NCI-H524 (cell line): ENCODE measurements around the gene CD81.
A peak's percentile ranks its signal among the peaks of the same experiment; 100 is the strongest.

Experiments used
- DNase-seq, 2 experiments: peaks; one replicate each; lab custom pipeline; 2025; lab: John Stamatoyannopoulos, UW

CD81 gene

DNA sequence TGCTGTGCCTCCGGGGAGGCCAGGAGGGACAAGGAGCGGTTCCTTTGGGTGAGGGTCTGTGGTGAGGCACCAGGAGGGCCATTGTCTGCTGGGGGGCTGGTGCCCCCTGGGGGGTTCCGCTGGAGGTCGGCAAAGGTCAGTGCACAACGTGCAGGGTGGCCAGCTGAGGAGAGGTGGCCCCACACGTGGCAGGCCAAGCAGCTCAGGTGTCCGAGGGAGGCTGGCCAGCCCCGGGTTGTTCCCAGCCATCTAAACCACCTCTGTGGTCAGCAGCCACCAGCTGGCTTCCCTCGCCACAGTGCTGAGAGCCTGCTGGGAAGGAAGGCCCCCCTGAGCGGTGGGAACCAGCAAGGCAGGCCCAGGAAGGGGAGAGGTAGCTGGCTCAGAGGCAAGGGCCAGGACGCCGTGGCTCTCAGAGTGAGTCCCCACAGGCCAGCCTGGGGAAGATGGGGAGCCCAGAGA is 27.7 kb downstream of the CD81 start:
- DNase-seq, result no peak

- DNase-seq, result no peak
These were observed 29.3 kb downstream of the CD81 start for GRCh38 chr11:2406451-2406850.

DNA sequence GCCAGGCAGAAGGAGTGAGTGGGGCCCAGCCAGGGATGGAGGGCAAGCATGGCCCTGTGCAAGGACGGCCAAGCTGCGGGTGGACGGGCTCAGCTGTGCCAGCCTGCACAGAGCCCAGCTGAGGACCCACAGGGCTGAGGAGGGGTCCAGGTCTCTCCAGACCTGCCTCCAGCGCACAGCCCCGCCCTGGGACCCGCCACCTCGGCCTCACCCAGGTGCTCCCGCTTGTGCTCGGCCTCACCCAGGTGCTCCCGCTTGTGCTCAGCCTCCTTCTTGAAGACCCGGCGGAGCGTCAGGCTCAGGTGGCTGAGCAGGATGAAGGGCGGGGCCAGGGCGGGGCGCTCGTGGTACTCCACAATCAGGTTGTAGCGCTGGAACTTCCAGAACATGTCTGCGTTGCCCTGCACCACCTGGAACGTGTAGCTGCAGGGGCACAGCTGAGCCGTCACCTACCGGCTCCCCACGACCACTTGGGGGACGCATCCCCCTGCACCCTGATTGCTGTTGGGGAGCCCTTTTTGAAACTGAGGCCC is 29.8 kb downstream of the CD81 start:
- no peak for DNase-seq

GRCh38 chr11:2408671-2409070 is 31.6 kb downstream of the CD81 start:
- no peak for DNase-seq

DNA sequence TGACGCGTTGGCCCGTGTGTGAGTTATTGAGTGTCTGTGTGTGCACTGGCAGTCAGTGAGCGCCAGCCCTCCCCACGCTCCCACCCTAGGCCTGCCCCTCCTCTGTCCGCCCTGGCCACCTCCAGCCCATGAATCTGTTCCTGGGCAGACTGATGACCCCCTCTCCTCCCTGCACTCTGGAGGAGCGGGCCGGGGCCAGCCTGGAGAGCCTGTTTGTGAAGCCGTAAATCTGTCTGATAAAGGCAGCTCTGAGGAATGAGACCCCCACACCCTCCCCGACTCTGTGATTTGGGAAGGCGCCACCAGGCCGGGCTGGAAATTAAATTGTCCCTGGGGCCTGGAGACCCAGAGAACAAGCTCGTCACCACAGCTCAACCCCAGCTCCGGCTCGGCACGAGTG is 32.0 kb downstream of the CD81 start:
- DNase-seq, result no peak

GRCh38 chr11:2409611-2410468 is 32.7 kb downstream of the CD81 start:
- no peak for DNase-seq

DNA sequence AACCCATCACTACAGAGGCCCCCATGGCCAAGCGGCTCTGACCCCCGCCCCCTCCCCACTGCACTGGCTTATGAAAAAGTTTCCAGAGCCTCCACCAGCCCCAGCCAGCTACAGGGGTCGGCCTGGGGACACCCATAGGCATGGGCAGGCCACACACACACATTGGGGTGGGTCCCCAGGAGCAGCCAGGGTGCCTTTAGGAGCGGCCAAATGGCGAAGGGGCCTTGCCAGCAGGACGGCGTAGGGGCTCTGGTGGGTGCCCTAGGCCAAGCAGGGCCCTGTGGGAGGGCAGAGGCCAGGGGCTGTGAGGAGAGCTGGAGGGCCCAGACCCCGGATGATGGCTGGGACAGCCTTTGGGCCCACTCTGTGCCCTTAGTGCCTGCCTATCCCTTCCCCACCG is 33.5 kb downstream of the CD81 start:
- DNase-seq, result no peak

- DNase-seq, result no peak
These were observed 34.6 kb downstream of the CD81 start for GRCh38 chr11:2411446-2412305.

GRCh38 chr11:2412323-2412722 is 35.2 kb downstream of the CD81 start:
- no peak for DNase-seq

DNA sequence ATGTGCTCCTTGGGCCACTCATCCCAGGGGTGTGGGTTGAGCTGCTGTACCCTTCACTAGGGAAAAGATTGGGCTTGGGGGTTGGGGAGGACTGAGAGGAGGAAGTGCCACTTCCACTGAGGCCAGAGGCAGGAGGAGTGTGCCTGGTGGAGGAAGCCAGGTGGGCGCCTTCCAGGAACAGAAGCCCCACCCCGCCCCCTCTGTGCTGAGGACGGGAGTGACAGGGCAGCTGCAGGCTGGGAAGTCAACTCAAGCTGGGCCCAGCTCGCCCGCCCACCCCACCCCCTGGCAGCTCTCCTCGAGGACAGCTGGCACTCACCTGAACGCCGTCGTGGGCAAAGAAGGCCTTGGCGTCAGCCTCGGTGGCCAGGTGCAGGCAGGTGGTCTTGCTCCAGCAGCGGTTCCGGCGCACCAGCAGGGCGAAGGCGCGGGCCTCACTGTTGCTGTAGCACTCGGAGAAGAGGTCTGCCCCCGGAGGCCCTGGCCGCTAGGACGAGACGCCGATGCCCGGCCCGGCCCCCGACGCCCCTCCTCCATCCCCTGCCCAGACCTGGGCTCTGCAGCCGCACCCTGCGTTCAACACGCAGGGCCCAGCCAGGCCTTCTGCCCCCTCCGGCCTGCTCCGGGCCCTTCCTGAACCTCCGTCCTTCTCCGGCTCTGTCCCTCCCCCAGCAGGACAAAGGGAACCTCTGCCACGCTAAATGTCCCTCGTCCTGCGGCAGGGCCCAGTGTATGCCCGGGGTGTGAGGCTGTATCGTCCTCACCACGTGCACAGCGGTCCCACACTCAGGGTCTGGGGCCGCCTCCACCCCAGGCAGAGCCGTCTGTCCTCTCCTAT is 36.9 kb downstream of the CD81 start:
- DNase-seq, result no peak

DNA sequence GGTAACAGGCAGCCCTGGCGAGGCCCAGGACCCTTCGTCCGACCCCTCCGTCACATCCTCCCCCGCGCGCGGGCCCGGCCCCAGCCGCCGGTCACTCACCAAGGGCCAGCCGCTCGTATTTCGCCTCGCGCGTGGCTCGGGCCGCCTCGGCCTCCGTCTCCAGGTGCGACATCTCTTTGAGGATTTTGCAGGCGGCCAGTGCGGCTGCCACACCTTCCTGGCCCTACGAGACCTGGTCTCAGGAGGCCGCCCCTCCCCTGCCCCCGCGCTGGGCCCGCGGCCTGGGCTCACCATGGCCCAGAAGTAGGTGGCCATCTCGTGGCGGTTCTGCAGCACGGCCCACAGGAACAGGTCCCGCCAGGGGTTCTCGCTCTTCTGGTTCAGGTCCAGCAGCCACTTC is 37.5 kb downstream of the CD81 start:
- no peak for DNase-seq

DNA sequence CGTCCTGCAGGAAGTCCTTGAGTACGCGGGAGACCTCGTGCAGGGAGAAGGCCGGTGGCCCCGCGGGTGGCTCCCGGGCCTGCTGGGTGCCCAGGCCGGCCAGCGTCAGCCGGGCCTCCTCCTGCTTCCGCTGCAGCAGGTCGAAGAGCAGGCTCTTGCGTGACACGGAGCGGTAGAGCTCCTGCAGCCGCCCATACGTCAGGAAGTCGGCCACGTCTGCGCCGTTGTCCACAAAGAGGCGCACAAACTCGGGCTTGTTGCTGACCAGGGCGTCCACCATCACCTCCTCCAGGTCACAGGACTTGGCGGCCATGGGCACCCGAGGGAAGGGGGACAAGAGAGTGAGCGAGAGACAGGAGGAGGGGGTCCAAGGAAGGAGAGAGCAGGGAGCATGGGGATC is 38.1 kb downstream of the CD81 start:
- no peak for DNase-seq

DNA sequence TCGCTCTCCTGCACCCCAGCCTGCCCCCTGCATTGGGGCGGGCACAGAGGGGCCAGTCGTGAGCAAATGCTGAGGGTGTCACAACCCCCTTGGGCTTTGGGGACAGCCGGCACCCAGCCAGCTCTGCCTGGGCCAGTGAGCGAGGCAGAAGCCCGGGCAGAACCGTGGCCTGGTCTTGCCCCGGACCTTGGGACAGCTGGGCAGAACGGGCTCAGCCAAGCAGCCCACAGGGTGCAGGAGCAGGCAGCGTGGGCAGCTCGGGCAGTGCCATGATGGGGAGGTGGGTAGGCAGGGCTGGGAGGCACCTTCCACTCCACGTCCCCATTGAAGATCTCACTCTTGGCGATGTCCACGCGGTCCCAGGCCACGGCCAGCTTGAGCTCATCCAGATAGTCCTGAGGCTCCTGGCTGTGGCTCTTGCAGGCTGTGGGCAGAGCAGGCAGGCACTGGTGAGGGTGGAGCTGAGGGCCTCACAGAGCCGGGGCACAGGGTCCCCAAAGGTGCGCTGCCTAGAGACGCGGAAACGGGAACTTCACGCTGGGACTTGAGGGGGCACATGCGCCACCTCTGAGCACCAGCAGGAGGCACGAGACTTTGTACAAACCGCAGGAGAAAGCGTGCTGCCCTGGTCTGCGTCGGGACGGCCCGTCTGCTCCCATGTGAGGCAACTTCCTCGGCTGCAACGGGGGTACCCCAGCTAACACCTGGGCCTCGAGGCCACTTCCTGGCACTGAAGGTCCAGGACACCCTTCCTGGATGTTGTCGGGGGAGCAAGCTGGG is 38.7 kb downstream of the CD81 start:
- DNase-seq, result no peak

DNA sequence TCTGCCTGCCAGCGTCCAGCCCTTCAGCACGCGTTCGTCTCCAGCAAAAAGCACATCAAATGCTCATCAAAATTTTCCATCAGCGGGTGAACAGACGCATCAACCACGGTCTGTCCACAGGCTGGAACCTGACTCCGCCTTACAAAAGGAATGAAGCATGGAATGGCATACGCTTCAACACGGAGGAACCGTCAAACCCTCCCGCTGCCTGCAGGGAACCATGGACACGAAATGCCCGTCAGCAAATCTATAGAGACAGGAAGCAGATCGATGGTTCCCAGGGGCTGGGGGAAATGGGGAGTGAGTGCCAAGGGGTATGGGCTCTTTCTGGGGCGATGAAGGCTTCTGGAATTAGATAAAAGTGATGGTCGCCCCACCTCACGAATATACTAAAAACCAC is 39.7 kb downstream of the CD81 start:
- no peak for DNase-seq

DNA sequence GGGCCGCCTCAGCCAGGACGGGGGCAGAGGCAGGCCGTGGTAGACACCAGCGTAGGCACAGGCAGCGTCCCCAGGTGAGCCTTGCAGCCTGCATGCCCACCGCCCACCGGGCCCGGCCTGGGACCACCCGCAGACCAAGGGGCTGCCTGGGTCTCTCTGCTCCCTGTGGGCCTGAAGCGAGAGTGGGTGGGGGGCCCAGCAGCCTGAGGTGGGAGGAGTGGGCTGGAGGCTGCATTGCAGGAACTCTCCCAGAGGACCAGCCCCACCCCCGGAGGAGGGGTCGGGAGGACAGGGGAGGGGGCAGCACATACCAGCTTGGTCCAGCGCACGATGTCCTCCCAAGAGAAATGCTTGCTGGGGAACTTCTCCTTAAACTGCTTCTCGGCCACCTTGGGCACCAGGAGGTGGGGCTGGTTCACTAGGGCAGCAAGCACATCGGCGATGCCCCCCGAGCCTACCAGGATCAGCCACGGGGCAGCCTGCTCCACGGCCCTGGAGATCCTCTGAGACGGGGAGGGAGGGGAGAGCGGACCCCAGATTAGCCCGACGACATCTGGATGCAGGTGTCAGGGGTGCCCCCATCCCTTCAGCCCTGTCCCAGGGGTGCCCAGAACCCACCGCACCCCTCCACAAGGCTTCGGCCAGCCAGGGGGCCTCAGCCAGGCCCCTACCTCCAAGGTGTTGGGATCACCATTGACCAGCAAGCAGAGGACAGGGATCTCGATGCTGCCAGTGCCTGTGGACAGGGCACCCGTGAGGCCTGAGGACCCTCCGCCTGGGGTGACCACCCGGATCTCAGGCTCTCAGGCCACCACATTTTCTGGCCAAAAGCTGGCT is 41.0 kb downstream of the CD81 start:
- DNase-seq, result no peak

DNA sequence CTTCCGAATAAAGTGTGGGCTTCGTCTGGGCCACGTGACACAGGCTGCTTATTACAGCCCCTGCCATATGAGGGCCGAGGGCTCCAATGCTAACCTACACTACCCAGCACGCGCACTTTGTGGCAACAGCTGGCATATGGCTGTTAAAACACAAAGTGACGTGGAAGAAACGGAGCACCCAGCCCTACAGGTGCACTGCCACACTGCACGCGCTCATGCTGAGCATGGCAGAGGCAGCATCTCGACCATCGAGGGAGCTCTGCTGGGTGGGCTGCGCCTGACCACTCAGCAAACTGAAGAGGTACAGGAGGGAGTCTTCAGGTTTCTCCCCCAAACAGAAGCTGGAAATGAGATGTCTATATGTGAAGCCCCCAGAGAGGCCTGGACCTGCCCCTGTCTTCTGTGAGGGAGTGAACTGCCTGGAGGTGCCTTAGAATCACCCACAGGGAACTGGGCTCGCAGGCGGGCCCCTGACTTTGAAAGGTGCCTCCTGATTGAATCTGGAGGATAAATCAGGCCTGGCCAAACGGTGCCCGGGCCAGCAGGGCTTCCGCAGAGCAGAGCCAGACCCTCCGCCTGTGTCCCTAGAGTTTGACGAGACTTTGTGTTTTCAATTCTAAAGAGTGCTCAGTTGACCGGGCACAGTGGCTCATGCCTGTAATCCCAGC is 41.7 kb downstream of the CD81 start:
- DNase-seq, result peak in 1 of 2 experiments; percentile 34

DNA sequence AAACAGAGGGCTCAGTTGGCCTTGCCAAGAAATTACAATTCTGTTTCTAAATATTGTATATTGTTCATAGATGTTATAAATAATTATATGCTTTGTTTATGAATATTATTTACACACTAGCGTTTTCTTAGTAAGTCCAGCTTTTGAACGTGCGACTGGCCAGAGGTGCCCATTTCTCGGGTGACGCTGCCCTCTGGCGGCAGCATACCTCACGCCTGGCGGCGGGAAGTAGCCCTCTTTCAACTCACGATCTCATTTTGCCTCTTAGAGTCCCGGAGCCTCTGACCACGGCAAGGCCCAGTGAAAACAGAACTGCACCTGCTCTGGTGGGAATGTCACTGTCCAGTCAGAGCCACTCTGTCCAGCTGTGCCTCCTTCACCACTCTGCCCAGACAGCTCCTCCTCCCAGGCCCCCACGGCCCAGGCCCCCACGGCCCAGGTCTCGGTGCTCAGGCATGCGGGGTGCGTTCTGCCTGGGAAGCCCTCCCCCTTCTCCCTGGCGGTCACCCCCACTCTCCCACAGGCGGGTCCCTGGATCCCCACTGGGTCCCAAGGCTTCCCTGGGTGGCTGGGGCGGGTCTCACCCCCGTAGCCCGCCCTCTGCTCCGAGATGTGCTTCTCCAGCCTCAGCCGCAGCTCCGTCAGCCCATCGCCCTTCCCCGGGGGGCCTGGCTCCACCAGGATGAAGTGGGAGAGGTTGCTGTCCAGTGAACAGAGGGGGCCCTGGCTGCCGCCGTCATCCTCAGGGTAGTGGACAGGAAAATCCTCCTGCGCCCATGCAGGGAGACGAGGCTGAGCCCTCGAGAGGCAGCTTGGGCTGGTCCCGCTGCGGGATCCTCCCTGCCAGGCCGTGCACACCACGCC is 42.8 kb downstream of the CD81 start:
- peak; percentile 19 to 56 for DNase-seq

DNA sequence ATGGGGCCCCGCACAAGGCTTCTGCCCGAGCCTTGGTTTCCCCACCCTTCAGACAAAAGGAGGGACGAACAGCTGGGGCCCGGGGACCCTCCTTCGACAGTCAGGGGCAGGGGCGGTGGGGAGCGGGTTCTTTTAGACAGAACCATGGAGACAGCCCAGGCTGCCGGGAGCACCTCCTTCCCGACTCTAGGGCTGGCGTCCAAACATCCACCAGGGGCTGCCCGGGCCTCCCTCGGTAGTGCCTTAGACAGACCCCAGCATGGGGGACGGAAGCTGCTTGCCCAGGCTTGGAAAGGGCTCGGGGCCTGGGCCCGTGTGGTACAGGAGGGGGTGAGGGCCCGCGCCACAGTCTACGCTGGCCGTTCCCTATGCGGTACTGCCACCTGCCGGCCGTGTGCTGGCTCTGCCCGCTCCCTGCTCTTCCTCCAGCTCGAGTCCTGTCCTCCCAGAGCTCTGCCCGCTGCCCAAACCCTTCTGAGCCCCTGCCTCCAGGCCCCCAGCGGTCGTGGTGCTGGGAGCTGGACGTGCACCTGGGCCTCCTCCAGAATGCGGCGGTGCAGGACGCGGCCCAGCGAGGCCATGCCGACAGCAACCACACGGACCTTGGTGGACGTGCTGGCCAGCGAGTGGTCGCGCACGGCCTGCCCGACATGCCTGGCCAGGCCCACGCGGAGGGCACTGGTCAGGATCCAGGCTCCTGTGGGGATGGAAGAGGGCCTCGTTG is 43.6 kb downstream of the CD81 start:
- peak; percentile 9 to 68 for DNase-seq
